DOHH2 (cell line): ENCODE results near the gene CELA1.

Experiments used
- CTCF ChIP-seq: fragments of 200-600 bp; sonication (generic); IDR thresholded peaks from one replicate; pipeline ENCODE4 v1.5.1; 2014; ENCODE audit warnings: antibody characterized with exemption, mild to moderate bottlenecking, low read depth, low read length; ENCODE audit not compliant: poor library complexity, severe bottlenecking
- EZH2phosphoT487 ChIP-seq: fragments of 200-600 bp; sonication (generic); IDR thresholded peaks from 2 replicates; pipeline ENCODE4 v1.6.1; 2017; ENCODE audit warnings: borderline replicate concordance, mild to moderate bottlenecking, antibody characterized with exemption, low read length, moderate library complexity, mixed read lengths

DNA sequence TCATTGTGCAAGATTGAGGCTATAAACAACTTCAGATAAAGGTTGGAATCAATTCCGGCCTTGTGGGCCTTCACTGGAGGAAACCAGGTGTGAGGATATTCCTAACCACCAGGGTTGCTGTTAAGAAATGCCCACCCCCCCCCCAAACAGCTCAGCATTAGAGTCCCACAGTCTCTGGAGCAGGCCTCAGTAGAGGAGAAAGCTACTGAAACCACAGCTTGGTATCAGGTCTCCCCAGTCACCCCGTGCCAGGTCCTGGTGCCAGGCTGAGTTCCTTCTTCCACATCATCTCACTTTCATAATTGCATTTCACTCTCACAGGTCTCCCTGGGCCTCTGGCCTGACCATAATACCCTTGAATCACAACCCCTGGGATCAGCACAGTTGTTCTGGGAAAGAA is 32.3 kb upstream of the CELA1 start:
- TF ChIP-seq CTCF = no peak
- TF ChIP-seq EZH2phosphoT487 = no peak
